K562 (cell line): ENCODE results near the gene GNAL. TPM values are rescaled to one million over a fixed set of nuclear protein-coding genes. Genes with fewer than 3 reads are reported as not detected.

Experiments
- ARID1B ChIP-seq: fragments of 450-650 bp; IDR thresholded peaks from 2 replicates; pipeline ENCODE4 v1.6.1; 2016; ENCODE audit warnings: antibody characterized with exemption, mild to moderate bottlenecking, inconsistent platforms
- BRD9 ChIP-seq: fragments of 450-650 bp; IDR thresholded peaks from 2 replicates; pipeline ENCODE4 v1.6.1; 2018; ENCODE audit warnings: low read depth; ENCODE audit not compliant: partially characterized antibody
- C11orf30 ChIP-seq: fragments of 450-650 bp; IDR thresholded peaks from 2 replicates; pipeline ENCODE4 v1.6.1; 2016; ENCODE audit warnings: low read depth, mild to moderate bottlenecking
- DACH1 ChIP-seq: fragments of 450-650 bp; IDR thresholded peaks from 2 replicates; pipeline ENCODE4 v1.6.1; 2018; ENCODE audit not compliant: partially characterized antibody
- DPF2 ChIP-seq: fragments of 450-650 bp; IDR thresholded peaks from 2 replicates; pipeline ENCODE4 v1.6.1; 2016
- FOXA3 ChIP-seq, 2 experiments: fragments of 450-650 bp in 1 of 2; sonication (generic) in 1 of 2; formaldehyde crosslinking; IDR thresholded peaks in 1 of 2; conservative IDR thresholded peaks in 1 of 2; 2 replicates each; pipeline versions ENCODE4 v1.4.0 to v1.8.0; 2020 to 2022; ENCODE audit warnings: mild to moderate bottlenecking in 2 of 2, missing genetic modification reagents in 1 of 2
- LEF1 ChIP-seq: fragments of 450-650 bp; IDR thresholded peaks from 2 replicates; pipeline ENCODE4 v1.6.1; 2016; ENCODE audit warnings: mild to moderate bottlenecking
- MAFG ChIP-seq: fragments of 450-650 bp; conservative IDR thresholded peaks from 2 replicates; pipeline ENCODE4 v1.6.1; 2016; ENCODE audit warnings: missing genetic modification characterization, missing compliant biosample characterization
- MAFK ChIP-seq: IDR thresholded peaks from 2 replicates; pipeline ENCODE4 v1.6.1; 2011; ENCODE audit warnings: low read length, improper control_type of control experiment
- MCM2 ChIP-seq: fragments of 450-650 bp; IDR thresholded peaks from 2 replicates; pipeline ENCODE4 v1.6.1; 2017; ENCODE audit warnings: low read depth, mild to moderate bottlenecking
- PBX2 ChIP-seq, 2 experiments: IDR thresholded peaks in 1 of 2; conservative IDR thresholded peaks in 1 of 2; 2 replicates each; pipeline ENCODE4 v1.6.1; 2016; ENCODE audit warnings: low read depth in 2 of 2, mild to moderate bottlenecking in 1 of 2, missing compliant biosample characterization in 1 of 2, missing genetic modification characterization in 1 of 2, moderate library complexity in 1 of 2
- PHTF2 ChIP-seq: fragments of 250-450 bp; sonication (Bioruptor Pico); IDR thresholded peaks from 2 replicates; pipeline ENCODE4 v1.5.0; 2021; ENCODE audit warnings: mild to moderate bottlenecking
- RBM14 ChIP-seq: fragments of 200-400 bp; formaldehyde crosslinking; IDR thresholded peaks from 2 replicates; pipeline ENCODE4 v1.6.1; 2018; ENCODE audit warnings: low read depth, mild to moderate bottlenecking, low read length, moderate library complexity, borderline replicate concordance; ENCODE audit not compliant: insufficient read depth
- SIX5 ChIP-seq, 2 experiments: IDR thresholded peaks; 2 replicates each; pipeline ENCODE4 v1.6.1; 2011; ENCODE audit warnings: low read length in 2 of 2, borderline replicate concordance in 1 of 2, low read depth in 1 of 2, mild to moderate bottlenecking in 1 of 2, moderate library complexity in 1 of 2; ENCODE audit not compliant: insufficient read depth in 1 of 2
- SMARCE1 ChIP-seq: fragments of 450-650 bp; IDR thresholded peaks from 2 replicates; pipeline ENCODE4 v1.7.1; 2016; ENCODE audit warnings: mild to moderate bottlenecking
- SRSF3 ChIP-seq: fragments of 200-400 bp; formaldehyde crosslinking; IDR thresholded peaks from 2 replicates; pipeline ENCODE4 v1.6.1; 2016; ENCODE audit warnings: mild to moderate bottlenecking, low read length, moderate library complexity; ENCODE audit not compliant: insufficient read depth
- TAF15 ChIP-seq: fragments of 200-400 bp; formaldehyde crosslinking; IDR thresholded peaks from 2 replicates; pipeline ENCODE4 v1.6.1; 2017; ENCODE audit warnings: mild to moderate bottlenecking, low read depth, low read length, moderate library complexity
- ZBTB26 ChIP-seq: fragments of 450-650 bp; formaldehyde crosslinking; IDR thresholded peaks from 2 replicates; pipeline ENCODE4 v1.4.0; 2022; ENCODE audit warnings: missing genetic modification characterization
- ZNF282 ChIP-seq: sonication (generic); formaldehyde crosslinking; IDR thresholded peaks from 2 replicates; pipeline ENCODE4 v1.8.1; 2023; ENCODE audit warnings: missing genetic modification reagents
- ZNF398 ChIP-seq: fragments of 250-450 bp; sonication (Bioruptor Pico); IDR thresholded peaks from 2 replicates; pipeline ENCODE4 v1.8.0; 2021; ENCODE audit warnings: moderate library complexity, mild to moderate bottlenecking, inconsistent platforms
- ZNF445 ChIP-seq: fragments of 250-450 bp; sonication (Bioruptor Pico); IDR thresholded peaks from 2 replicates; pipeline ENCODE4 v1.4.0; 2020; ENCODE audit warnings: low read depth, mild to moderate bottlenecking, moderate library complexity
- ZNF780A ChIP-seq: fragments of 250-450 bp; sonication (Bioruptor Pico); IDR thresholded peaks from 2 replicates; pipeline ENCODE4 v1.5.0; 2021; ENCODE audit warnings: mild to moderate bottlenecking
- ZNF79 ChIP-seq: fragments of 250-450 bp; sonication (Bioruptor Pico); IDR thresholded peaks from 2 replicates; pipeline ENCODE4 v1.4.0; 2020; ENCODE audit warnings: low read depth, mild to moderate bottlenecking, moderate library complexity
- ZZZ3 ChIP-seq: fragments of 450-650 bp; IDR thresholded peaks from 2 replicates; pipeline ENCODE4 v1.6.1; 2016; ENCODE audit warnings: antibody characterized with exemption, mild to moderate bottlenecking, moderate library complexity
- polyA plus RNA-seq, 8 experiments: library from polyadenylated mRNA; depleted of rRNA in 4 of 8; stranded (reverse) in 5 of 8; unstranded in 3 of 8; fragments of >200 nt; fragmentation: Nextera tagmentation in 2 of 8; fragmentation: Illumina TruSeq in 1 of 8; extraction: Ambion mirVana in 2 of 8; extraction: Trizol in 1 of 8; gene quantifications; 2 replicates each; pipeline versions ENCODE4 v1.2.1 to v1.2.3, GENCODE V29; 2011 to 2014; ENCODE audit warnings: inconsistent platforms in 1 of 8, missing spikeins in 1 of 8
- total RNA-seq, 7 experiments: library from RNA; depleted of rRNA in 6 of 7; stranded (reverse); fragments of >200 nt in 6 of 7; fragmentation: Illumina TruSeq in 2 of 7; extraction: Trizol in 2 of 7; gene quantifications; 2 replicates each; pipeline versions ENCODE4 v1.2.1 to v1.2.3, GENCODE V29; 2011 to 2021; ENCODE audit warnings: low replicate concordance in 1 of 7

The GNAL gene
- total and polyA plus RNA-seq, 9 of the 15 experiments (the other 6 are each of a cell fraction or from before 2014, with no cell fraction given) = under 0.01 to 0.10 (median 0.01) TPM; not detected in 5

- peak; percentile 80; the same call in 1 of the 2 replicates for TF ChIP-seq DPF2
- no peak for TF ChIP-seq MAFG (tag)
- TF ChIP-seq C11orf30 = peak; percentile 60
- TF ChIP-seq ZZZ3 = no peak
- TF ChIP-seq FOXA3 (CRISPR knock-in tag; conservative IDR thresholded peaks at IDR 0.05 in 1 of 2, IDR thresholded peaks at IDR 0.05 in 1 of 2) = no peak
- peak; percentile 32; the same call in 1 of the 2 replicates for TF ChIP-seq LEF1
- TF ChIP-seq TAF15 = no peak
- TF ChIP-seq ZNF398 (CRISPR knock-in tag) = no peak
- no peak for TF ChIP-seq MCM2
- no peak for TF ChIP-seq PHTF2
- TF ChIP-seq BRD9 = no peak
- no peak for TF ChIP-seq RBM14
- peak; percentile 53 for TF ChIP-seq ARID1B
- TF ChIP-seq ZNF445 (CRISPR knock-in tag) = no peak
- no peak; the same call in 1 of the 2 replicates for TF ChIP-seq SMARCE1
- no peak for TF ChIP-seq ZNF79
- no peak for TF ChIP-seq ZBTB26 (CRISPR knock-in tag)
- TF ChIP-seq PBX2 (CRISPR knock-in tag; IDR thresholded peaks at IDR 0.05; ENCODE audit: low read depth) = no peak
- TF ChIP-seq PBX2 (tag; conservative IDR thresholded peaks at IDR 0.05; ENCODE audit: low read depth) = peak; percentile 83
- no peak for TF ChIP-seq SRSF3
- no peak for TF ChIP-seq DACH1
- no peak for TF ChIP-seq ZNF282 (CRISPR knock-in tag)
- peak; percentile 15; the same call in 1 of the 2 replicates for TF ChIP-seq MAFK
- no peak for TF ChIP-seq ZNF780A
- TF ChIP-seq SIX5 (IDR thresholded peaks at IDR 0.05; ENCODE audit: borderline replicate concordance in 1 of 2, insufficient read depth in 1 of 2, low read depth in 1 of 2, low read length in 2 of 2) = no peak
These were observed 130.9 kb downstream of the GNAL start (continued) for GRCh38 chr18:11819938-11820337.
